ENCODE measurements around the gene CHL1.

- TF ChIP-seq CTCF (conservative IDR thresholded peaks at IDR 0.05) (no peak), EZH2 (IDR thresholded peaks at IDR 0.05; ENCODE audit: low read depth) (no peak)
Observed at GRCh38 chr3:452221-452620, 255.7 kb downstream of the CHL1 start.
